Ascending aorta (tissue), 2 donors: ENCODE results near the gene AGXT2. TPM values are rescaled to one million over a fixed set of nuclear protein-coding genes. Genes with fewer than 3 reads are reported as not detected.

ENCODE experiments used
- DNase-seq, 2 donors: peaks; one replicate each; pipeline ENCODE4 v3.0.0-alpha.2; 2019; ENCODE audit warnings: low spot score in 2 of 2
- H3K27ac ChIP-seq, 2 donors: fragments of 200-600 bp; sonication (generic); one replicate each; pipeline ENCODE4 v1.5.1; 2016 to 2017; ENCODE audit warnings: mild to moderate bottlenecking in 1 of 2
- H3K27me3 ChIP-seq: fragments of 200-600 bp; sonication (generic); one replicate; pipeline ENCODE4 v1.5.1; 2017
- H3K36me3 ChIP-seq, 2 donors: fragments of 200-600 bp; sonication (generic); one replicate each; pipeline ENCODE4 v1.5.1; 2016
- H3K4me1 ChIP-seq, 2 donors: fragments of 200-600 bp; sonication (generic); one replicate each; pipeline ENCODE4 v1.5.1; 2016 to 2017; ENCODE audit warnings: mild to moderate bottlenecking in 1 of 2
- H3K4me3 ChIP-seq, 2 donors: fragments of 200-600 bp; sonication (generic); one replicate each; pipeline ENCODE4 v1.5.1; 2016 to 2017; ENCODE audit warnings: mild to moderate bottlenecking in 1 of 2
- H3K9me3 ChIP-seq, 2 donors: fragments of 200-600 bp; sonication (generic); one replicate each; pipeline ENCODE4 v1.5.1; 2016
- CTCF ChIP-seq, 3 experiments: fragments of 200-600 bp in 2 of 3; fragments of 450-650 bp in 1 of 3; sonication (generic) in 2 of 3; IDR thresholded peaks; one replicate each; pipeline ENCODE4 v1.5.1; 2016 to 2019; ENCODE audit warnings: antibody characterized with exemption in 3 of 3, mild to moderate bottlenecking in 1 of 3, moderate library complexity in 1 of 3
- intact Hi-C: fragments of 100-400 bp; cut with DNase I; formaldehyde crosslinking; loops from one replicate; pipeline ENCODE4 v1.15.1; 2023
- total RNA-seq: library from RNA; depleted of rRNA; stranded (reverse); fragments of >200 nt; gene quantifications from one replicate; pipeline ENCODE4 v1.1.0, GENCODE V29; 2016

Gene AGXT2
- total RNA-seq, 1 donor from 2014 or later, result not detected

- no peak for DNase-seq
- no peak for TF ChIP-seq CTCF (IDR thresholded peaks at IDR 0.05)
- Histone ChIP-seq H3K27me3 (no peaks in the 10 kb centered on the region), H3K27ac (no peak overlapping the region), H3K4me3 (no peak overlapping the region), H3K36me3 (no peaks in the 10 kb centered on the region), H3K4me1 (no peaks in the 10 kb centered on the region), H3K9me3 (no peaks in the 10 kb centered on the region)
- intact Hi-C loops, result no loop called here
Measured at GRCh38 chr5:35050541-35051126, 2.9 kb upstream of the AGXT2 start.

- Histone ChIP-seq H3K27ac (no peak overlapping the region), H3K4me1 (no peaks in the 10 kb centered on the region), H3K4me3 (no peak overlapping the region), H3K36me3 (no peaks in the 10 kb centered on the region), H3K9me3 (no peaks in the 10 kb centered on the region), H3K27me3 (no peaks in the 10 kb centered on the region)
- no peak for DNase-seq
- TF ChIP-seq CTCF (IDR thresholded peaks at IDR 0.05), result no peak
- intact Hi-C loops, result no loop called here
Measured at GRCh38 chr5:35048910-35049309, 1.2 kb upstream of the AGXT2 start.

DNA sequence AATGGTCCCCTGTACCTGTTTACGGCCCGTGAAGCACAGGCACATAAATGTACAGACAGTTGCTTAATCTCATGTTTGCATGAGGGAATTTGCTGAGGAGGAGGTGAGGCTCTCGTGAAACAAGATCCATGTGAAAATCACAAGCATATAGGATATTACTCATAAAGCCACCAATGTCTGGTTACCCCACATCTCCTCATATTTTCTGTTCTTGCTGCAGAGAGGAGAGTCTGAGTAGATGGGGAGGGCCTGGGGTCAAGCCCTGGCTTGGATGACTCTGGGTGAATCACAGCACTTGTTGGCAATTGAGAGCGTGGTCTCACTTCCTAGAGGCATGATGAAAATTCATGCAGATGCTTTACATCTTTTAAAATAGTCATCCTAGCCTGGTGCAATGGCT is 975 bp downstream of the AGXT2 start:
- no peak overlapping the region for H3K27ac ChIP-seq
- intact Hi-C loops, result no loop called here
- no peak for DNase-seq
- no peaks in the 10 kb centered on the region for H3K36me3 ChIP-seq
- H3K9me3 ChIP-seq, result no peaks in the 10 kb centered on the region
- H3K4me1 ChIP-seq, result no peaks in the 10 kb centered on the region
- TF ChIP-seq CTCF (IDR thresholded peaks at IDR 0.05), result no peak
- no peaks in the 10 kb centered on the region for H3K27me3 ChIP-seq
- no peak overlapping the region for H3K4me3 ChIP-seq

DNA sequence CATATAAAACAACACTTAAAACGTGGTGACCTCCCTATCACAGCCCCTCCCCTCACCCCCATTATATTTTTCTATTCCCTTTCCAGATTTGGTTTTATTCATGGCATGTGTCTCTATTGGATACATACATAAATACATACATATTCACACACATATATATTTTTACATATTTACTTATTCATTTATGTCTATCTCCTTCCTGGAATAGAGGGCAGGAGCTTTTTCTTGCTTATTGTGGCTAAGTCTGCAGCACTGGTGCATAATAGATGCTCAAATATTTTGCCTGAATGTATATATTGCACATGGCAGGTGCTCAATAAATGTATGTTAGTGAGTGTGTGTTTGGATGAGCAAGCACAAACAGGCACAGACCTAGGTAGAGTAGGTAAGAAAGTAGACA is 2.5 kb downstream of the AGXT2 start:
- H3K36me3 ChIP-seq, result no peaks in the 10 kb centered on the region
- H3K4me1 ChIP-seq, result no peaks in the 10 kb centered on the region
- no peaks in the 10 kb centered on the region for H3K9me3 ChIP-seq
- H3K27me3 ChIP-seq, result no peaks in the 10 kb centered on the region
- DNase-seq, result no peak
- H3K27ac ChIP-seq, result no peak overlapping the region
- intact Hi-C loops, result no loop called here
- no peak overlapping the region for H3K4me3 ChIP-seq
- TF ChIP-seq CTCF (IDR thresholded peaks at IDR 0.05), result no peak

DNA sequence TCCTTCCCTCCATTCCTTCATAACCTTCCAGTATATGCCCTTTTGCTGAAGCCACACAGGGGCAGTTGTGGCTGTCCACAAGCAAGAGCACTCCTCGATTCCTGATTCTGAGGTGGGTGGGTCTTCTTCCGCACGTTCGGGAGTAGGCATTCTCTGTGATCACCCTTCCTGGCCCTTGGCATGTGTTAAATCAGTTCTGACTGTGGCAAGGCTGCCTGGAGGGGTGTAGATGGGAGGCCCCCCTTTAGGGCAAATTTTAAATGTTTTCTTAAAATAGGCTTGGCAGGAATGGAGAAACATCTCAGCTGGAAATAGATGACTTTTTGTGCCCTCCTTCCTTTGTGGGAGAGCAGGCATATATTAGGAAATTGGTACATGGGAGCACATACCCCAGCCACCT is 3.1 kb downstream of the AGXT2 start:
- intact Hi-C loops, result no loop called here
- no peaks in the 10 kb centered on the region for H3K4me1 ChIP-seq
- no peaks in the 10 kb centered on the region for H3K9me3 ChIP-seq
- H3K36me3 ChIP-seq, result no peaks in the 10 kb centered on the region
- no peaks in the 10 kb centered on the region for H3K27me3 ChIP-seq
- DNase-seq, result no peak
- H3K4me3 ChIP-seq, result no peak overlapping the region
- no peak for TF ChIP-seq CTCF (IDR thresholded peaks at IDR 0.05)
- H3K27ac ChIP-seq, result no peak overlapping the region

DNA sequence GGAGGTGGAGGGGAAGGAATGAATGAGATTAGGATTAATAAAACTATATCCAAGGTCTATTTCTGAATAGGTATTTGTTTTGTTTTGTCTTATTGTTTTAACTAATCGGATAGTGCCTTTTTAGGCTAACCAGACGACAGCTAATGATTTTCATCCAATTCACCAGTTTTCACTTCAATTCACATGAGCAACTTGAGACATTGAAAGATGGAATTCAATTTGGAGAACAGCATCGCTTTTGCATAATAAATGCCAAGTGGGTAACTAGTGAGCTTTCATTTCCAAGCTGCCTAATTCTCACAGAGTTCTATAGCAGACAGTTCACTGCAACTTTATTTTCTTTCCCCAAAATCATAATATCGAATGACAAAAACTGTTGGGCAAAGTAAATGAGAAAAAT is 5.0 kb downstream of the AGXT2 start:
- no peak for DNase-seq
- Histone ChIP-seq H3K36me3 (no peaks in the 10 kb centered on the region), H3K4me3 (no peak overlapping the region), H3K4me1 (no peaks in the 10 kb centered on the region), H3K27me3 (no peaks in the 10 kb centered on the region), H3K27ac (no peak overlapping the region), H3K9me3 (no peaks in the 10 kb centered on the region)
- intact Hi-C loops, result no loop called here
- no peak for TF ChIP-seq CTCF (IDR thresholded peaks at IDR 0.05)
